HG03565 (cell line): ENCODE data around the gene GPR17.

Experiments
- ATAC-seq: cut with Tn5 transposase; IDR thresholded peaks from one replicate; pipeline ENCODE4 v1.9.1; 2021; ENCODE audit warnings: mild to moderate bottlenecking, moderate library complexity; ENCODE audit not compliant: unreplicated experiment

GPR17 gene

DNA sequence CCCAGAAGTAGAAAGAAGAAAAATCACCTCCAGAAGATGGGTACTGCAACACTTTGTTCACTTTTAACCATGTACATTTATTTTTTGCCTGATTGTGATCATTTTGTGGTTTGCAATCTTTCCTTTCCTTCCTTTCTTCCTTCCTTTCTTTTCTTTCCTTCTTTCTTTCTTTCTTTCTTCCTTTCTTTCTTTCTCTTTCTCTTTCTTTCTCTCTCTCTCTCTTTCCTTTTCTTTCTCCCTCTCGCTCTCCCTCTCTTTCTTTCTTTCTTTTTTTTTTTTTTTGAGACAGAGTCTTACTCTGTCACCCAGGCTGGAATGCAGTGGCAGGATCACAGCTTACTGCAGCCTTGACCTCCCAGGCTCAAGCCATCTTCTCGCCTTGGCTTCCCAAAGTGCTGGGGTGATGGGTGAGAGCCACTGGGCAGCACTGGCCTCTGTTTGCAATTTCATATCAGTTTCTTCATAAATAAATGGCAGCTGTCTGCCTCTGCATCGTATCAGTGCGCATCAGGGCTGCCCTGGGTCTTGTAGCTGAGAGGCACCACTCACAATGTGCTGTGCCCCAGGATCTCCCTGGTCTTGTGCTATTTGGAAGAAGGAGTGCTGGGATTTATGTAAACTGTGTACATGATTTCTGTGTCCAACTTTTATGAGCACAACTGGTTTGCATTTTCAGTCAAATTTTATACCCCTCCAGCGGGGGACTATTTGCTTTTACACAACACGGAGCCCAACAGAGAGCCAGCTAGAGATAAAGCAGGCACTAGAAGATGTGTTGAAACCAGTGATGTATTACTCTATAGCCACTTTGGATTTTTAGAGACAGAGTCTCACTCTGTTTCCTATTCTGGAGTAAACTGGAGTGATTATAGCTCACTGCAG is 36.3 kb downstream of the GPR17 start:
- no peak for ATAC-seq

DNA sequence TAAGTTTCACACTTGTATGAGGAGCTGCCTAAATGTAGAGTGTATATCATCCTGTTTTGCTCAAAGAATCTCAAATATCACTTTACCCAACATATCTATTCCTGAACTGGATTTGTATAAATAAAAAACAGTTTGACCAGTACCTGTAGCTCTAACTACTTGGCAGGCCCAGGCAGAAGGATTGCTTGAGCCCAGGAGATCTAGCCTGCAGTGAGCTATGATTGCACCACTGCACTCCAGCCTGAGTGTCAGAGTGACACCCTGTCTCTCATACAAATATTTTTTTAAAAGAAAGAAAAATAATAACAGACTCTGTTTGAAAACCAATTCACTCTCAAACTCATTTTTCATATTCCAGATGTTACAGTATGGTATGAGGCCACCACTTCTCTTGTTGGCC is 37.1 kb downstream of the GPR17 start:
- ATAC-seq, result no peak

DNA sequence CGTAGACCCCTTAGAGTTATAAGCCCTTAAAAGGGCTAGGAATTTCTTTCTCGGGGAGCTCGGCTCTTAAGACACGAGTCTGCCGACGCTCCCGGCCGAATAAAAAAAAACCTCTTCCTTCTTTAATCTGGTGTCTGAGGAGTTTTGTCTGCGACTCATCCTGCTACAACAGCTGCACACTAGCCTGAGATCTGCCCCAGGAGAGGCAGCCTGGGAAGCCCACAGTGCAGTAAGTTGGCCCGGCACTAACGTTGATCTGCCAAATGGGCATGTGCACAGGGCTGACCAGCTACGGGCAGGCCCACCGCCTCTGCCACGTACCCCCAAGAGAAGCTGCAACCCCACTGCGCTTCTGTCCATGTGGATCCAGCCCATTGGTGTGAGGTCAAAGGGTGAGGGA is 37.8 kb downstream of the GPR17 start:
- no peak for ATAC-seq

DNA sequence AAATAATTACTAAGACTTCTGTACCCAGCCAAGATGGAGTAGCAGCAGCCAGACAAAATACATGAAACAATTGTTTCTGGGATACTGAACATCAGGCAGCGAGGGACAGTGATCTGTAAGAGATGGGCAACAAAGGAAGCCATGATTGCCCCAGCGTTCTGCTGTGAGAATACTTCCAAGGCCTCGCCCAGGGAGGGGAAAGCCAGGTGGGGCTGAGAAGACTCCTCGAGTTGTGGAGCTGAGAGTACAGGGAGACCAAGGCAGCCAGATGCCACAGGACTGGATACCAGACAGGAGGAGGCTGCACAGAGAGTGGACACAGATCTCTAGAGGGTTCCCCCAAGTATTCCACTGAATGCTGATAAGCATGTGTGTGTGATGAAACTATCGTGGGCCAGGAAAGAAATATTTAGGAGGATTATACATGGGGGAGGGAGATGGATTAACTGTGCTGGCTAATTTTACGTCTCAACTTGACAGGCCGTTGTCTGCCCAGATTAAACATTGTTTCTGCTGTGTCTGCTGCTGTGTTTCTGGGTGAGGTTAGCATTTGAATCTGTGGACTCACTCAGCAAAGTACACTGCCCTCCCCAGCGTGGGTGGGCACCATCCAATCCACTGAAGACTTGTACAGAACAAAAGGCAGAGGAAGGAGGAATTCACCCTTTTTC is 39.6 kb downstream of the GPR17 start:
- no peak for ATAC-seq

DNA sequence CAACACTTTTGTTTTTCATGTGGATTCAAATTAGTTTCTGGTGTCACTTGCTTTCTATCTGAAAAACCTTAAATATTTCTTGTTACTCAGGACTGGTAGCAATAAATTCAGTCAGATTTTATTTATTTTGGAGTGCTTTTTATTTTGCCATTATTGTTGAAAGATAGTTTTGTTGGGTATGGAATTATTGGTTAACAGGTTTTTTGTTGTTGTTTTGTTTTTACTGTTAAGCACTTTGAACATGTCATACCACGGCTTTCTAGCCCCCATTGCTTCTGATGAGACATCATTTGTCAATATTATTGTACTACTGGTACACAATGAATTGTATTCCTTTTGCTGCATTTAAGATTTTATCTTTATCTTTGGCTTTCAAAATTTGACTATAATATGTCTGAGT is 42.5 kb downstream of the GPR17 start:
- no peak for ATAC-seq

DNA sequence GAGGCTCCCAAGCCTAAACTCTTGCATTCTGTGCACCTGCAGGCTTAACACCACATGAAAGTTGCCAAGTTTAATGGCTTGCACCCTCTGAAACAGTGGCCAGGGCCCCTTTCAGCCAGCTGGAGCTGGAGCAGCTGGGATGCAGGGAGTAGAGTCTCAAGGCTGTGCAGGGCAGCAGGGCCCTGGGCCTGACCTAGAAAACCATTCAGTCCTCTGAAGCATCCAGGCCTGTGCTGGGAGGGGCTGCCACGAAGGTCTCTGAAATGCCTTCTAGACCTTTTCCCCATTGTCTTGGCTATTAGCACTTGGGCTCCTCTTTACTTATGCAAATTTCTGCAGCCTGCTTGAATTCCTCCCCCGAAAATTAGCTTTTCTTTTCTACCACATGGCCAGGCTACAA is 44.7 kb downstream of the GPR17 start:
- no peak for ATAC-seq

DNA sequence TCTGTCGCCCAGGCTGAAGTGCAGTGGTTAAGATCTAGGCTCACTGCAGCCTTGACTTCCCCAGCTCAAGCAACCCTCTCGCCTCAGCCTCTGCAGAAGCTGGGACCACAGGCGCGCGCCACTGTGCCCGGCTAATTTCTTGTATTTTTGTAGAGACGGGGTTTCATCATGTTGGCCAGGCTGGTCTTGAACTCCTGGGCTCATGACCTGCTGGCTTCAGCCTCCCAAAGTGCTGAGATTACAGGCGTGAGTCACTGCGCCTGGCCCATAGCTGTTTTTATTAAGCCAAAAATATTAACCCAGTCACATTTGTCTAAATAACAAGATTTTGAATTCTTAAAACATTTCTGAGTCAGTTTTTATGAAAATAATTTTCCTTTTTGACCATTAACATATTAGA is 49.0 kb downstream of the GPR17 start:
- ATAC-seq, result no peak

DNA sequence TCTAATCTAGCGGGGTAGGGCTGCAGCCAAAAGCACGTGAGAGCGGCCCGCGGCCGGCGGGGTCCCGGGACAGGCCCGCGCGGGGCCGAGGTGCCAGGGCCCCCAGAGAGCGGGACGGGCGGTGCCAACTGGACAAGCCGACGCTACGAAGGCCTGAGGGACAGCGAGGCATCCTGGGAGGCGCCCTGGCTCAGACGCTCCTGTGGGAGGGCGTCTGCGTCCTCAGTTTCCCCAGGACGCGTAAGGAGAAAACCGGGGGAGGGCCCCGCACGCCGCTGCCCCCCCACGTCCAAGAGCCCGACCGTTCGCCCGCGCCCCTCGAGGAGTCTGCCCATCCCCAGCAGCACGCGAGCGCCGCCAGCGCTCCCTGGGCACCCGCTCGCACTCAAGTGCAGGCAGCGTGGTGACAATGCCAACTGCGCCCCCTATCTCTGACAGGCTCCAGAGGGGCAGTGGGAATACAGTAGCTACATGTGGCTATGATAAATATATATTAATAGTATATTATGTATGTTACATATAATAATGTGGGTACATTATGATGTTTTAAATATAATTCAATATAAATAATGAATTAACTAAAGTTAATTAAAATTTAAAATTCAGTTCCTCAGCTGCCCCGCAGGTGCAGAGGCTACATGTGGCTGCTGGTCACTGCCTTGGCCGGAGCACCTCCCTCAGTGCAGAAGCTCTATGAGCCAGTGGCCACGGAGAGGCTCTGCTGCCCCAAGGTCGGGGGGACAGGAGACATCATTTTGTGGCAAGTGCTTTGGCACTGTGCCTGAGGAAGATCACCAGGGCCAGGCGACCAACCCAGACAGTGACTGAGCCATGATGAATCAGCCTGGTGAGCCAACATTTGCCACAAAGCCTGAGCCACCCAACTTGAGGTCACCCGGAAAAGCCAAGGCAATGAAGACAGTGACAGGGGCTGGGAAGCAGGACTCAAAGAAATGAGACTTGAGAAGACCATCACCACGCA is 49.8 kb downstream of the GPR17 start:
- no peak for ATAC-seq

DNA sequence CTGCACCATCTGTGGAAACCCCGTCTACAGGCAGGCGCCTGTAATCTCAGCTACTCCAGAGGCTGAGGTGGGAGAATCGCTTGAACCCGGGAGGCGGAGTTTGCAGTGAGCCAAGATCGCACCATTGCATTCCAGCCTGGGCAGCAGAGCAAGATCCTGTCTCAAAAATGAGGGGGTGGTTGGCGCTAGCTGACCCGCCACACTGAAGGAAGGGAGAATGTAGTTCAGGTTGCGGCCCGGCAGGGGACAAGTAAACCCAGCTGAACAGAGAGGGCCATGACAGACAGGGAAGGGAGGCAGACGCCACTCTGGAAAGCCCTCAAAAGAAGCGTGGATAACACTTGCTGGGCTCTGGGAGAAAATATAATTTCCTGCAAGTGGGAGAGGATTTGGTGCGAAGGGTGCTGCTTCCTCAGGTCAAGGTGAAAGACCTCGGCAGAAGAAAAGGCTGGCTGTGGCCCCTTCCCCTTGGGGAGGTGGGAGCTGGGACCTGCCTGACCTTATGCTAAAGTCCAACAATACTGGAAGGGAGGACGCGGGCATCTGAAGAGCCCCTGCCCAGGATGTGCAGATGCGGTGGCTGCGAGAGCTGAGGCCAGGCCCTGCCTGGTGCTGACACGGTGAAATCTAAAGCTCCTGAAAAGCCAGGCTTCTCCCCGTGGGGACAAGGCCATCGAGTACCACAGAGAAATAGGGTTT is 51.7 kb downstream of the GPR17 start:
- no peak for ATAC-seq

DNA sequence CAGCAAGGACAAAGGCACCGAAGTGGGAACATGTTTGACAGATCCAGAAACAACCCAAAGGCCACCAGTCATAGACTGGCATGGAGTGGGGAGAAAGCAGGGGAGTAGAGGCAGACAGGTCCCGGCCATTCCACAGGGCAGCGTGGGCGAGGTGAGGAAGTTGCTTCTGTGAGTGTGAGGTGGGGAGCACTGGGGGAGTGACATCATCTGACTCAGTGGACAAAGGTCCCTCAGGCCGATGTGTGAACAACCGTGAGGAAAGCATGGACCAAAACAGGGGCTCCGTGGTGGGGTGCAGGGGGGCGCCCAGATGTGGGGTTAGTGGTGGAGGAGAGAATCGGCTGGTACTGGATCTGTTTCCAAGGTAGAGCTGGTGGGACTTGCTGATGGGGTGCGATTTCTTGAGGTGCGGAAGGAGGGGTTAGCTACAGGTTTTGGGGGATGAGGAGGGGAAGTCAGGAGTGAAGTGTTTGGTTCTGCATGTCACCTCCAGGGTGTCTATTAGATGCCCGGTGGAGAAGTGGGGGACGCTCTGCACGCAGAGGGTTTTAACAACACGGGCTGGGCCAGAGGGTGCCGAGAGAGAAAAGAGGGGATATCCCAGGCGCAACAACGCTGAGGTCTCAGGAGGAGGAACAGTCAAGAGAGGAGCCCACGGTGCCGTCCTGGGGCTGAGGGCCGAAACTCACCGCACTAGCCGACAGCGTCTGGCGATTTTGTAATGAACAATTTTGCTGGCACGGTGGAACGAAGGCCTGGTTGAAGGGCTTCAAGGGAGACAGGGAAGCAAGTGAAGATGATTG is 52.8 kb downstream of the GPR17 start:
- no peak for ATAC-seq

DNA sequence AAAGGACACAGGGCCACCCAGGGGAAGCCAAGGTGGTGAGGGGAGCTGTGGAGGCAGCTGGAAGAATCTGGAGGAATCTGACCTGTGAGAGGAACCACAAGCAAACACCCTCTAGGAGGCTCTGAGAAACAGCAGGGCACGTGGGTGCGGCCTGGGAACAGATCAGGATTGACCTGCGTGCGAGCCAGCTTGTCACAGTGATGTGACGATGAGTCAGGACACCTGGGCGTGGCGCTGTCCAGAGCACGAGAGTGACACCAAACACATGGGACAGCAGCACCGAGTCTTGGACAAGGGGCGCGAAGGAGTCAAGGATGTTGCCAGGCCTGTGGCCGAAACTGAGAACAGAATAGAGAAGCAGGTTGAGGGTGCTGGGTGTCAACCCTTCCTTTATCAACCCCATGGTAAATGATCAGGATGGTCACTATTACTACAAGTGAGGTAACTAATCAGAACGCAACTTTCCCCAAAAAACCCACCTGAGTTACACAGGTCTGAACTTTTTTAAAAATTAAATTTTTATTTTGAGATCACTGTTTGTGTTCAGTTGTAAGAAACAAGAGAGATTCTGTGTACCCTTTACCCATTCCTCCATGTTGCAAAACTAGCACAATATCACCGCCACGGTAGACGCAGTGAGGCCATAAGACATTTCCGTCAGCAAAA is 54.7 kb downstream of the GPR17 start:
- peak; percentile 56 for ATAC-seq

DNA sequence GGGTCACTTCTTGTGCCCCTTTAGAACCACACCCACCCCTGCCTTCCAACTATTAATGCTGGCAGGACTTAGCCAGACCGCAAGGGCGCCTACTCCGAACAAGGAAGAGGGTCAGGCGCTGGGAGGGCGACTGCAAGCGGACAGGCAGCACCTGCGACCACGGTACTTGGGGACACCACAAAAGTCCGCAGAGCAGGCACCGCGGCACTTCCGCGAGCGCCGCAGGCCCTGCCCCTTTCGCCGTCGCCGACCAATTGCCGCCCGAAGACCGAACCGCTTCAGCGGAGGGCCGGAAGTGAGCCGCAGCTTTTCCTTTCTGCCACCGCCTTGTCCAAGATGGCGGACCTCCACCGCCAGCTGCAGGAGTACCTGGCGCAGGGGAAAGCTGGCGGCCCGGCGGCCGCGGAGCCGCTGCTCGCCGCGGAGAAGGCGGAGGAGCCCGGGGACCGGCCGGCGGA is 55.3 kb downstream of the GPR17 start, which contains the start of gene SFT2D3:
SFT2D3 (plus strand) TSS at position 305 of the 458 bp plus-strand sequence; CDS start at position 337, 32 bp downstream.
- peak; percentile 50 for ATAC-seq

DNA sequence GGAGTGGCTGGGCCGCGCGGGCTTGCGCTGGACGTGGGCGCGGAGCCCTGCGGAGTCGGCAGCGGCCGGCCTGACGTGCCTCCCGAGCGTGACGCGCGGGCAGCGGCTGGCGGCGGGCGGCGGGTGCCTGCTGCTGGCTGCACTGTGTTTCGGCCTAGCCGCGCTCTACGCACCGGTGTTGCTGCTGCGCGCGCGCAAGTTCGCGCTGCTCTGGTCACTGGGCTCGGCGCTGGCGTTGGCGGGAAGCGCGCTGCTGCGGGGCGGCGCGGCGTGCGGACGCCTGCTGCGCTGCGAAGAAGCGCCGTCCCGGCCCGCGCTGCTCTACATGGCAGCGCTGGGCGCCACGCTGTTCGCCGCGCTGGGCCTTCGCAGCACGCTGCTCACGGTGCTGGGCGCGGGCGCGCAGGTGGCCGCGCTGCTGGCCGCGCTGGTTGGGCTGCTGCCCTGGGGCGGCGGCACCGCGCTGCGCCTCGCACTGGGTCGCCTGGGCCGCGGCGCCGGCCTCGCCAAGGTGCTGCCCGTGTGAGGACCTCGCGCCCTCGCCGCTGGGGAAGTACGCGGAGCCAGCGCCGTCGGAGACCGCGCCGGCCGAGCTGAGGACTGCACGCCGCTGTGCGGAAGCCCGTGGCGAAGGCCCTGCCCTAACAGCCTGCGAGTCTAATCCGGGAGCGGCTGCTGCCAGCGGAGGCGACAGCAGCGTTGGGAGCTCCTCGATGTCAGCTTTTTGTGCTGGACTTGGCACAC is 55.9 kb downstream of the GPR17 start:
- peak; percentile 31 for ATAC-seq
